GM12801 (cell line): ENCODE measurements around the gene PEMT.

Experiments used
- CTCF ChIP-seq: IDR thresholded peaks from one replicate; pipeline ENCODE4 v1.5.1; 2011; ENCODE audit warnings: control low read depth; ENCODE audit not compliant: insufficient read length; ENCODE audit errors: extremely low read depth

Gene PEMT

DNA sequence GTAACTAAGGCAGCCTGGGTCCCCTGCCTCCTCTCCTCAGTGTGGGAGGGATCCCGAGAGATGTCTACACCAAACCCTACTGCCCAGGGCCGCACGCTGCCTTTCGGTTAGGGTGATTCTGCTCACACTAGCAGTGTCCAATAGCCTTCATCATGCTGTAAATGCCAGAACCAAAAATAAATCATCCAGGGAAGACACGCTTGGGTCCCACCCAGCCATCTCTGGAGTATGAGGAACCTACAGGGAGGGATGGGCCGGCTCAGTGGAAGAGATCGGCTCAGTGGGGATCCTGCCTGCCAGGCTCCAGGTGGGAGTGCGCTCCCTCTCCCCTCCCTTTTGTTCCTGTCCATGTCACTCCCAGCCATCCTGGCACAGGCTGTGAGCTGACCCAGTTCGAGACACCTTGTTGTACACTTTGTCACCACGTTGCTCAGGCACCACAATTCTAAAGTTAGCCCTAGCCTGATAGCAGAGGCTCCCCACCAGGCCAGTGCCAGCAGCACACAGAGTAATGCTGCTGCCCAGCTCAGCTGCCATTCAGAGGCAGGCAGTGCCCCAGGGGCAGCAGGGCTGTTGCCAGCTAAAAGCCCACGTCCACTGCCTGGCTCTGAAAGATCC, 24.5 kb downstream of the PEMT start:
- TF ChIP-seq CTCF = no peak

GRCh38 chr17:17565471-17566339, 25.8 kb downstream of the PEMT start:
- no peak for TF ChIP-seq CTCF

- TF ChIP-seq CTCF = no peak
Observed at GRCh38 chr17:17564896-17565295, 26.6 kb downstream of the PEMT start.

DNA sequence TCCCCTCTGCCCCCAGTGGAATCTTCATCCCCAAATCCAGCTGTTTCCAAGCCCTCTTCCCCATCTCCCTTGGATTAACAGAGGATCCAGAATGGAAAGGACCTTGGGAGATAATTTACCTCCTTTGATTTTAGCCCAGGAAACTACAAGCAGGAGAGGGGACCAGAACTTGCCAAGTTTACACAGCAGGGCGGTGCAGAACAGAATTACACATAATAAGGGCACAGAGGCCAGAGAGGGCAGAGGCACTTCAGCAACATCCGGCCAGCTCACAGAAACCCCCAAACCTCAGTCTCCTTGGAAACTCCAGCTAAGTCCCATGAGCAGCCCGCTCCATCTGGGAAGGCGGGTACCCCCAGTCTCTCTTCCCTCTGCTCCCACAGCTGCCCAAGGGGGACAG, 27.2 kb downstream of the PEMT start:
- TF ChIP-seq CTCF = no peak

DNA sequence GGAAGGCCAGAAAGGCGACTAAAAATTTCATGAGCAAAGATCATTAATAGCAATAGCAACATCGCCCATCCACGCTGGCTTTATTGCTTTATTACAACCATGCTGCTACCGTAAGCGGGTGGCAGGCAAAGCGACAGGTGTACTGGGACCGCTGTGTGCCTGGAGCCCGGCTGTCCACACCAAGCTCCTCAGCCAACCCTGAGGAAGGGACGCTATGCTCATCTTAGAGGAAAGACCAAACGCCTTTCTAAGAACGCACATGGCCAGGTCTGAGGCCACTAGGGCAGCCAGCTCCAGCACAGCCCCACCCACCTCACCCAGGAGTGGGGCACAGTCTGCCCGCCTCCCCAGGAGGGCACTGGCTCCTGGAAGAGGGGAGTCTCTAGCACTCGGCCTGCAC, 28.0 kb downstream of the PEMT start:
- TF ChIP-seq CTCF = no peak

DNA sequence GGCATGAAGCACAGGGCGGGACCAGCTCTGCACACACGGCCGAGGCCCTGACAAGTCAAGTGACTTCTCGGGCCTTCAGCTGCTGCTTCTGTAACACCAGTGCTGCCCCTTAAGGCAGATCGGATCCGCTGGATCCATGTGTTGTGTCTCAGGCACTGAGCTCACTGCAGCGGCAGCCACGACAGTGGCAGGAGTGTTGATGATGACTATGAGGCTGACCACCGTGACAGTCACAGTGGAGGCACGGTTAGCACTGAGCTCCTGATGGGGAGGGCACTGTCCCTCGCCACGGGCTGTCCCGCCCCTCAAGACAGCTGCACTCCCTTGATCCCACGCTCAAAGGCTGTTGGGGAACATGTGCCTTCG, 29.4 kb downstream of the PEMT start:
- no peak for TF ChIP-seq CTCF

DNA sequence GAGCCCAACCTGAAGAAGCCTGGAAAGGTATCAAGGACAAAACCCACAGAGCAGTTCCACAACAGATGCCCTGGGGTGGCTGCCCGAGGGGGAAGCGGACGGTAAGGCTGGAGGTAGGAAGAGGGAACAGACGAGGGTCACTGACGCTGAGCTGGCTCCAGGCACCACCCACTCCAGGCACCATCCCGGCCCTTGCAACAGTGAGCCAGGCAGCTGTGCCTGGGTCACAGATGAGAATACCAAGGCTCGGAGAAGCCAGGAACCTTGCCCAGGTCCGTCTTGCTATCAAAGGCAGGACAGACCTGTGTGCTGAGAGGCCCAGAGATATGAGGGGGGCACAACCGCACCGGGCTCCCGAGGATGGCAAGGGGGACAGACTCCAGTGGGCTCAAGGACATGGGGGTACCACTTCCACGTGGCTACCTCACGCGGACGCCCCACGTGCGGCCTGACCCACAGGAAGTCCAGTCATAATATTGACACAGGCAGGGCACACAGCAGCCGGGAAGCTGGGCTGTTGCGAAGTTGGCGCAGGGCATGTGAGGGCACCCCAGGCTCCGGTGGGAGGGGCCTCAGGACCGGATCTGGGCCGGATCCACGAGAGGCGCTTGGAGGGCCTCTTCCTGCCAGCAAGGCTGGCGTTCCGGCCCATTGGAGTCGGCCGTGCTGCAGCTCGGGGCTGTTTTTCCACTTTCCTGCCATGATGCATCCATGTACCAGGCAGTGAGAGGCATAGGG, 29.9 kb downstream of the PEMT start:
- TF ChIP-seq CTCF = no peak
